H1 (cell line): ENCODE results near the gene GPLD1. TPM values are rescaled to one million over a fixed set of nuclear protein-coding genes. Genes with fewer than 3 reads are reported as not detected.

Experiments
- CTCF ChIA-PET: fragments of 300-600 bp; sonication (Branson Sonifier 250); formaldehyde crosslinking; loops from one replicate; lab custom pipeline; 2021; ENCODE audit not compliant: partially characterized antibody; lab: Charles Lee
- POLR2A ChIA-PET: fragments of 300-600 bp; sonication (Branson Sonifier 250); formaldehyde crosslinking; loops from one replicate; lab custom pipeline; 2021; ENCODE audit warnings: inconsistent platforms; ENCODE audit not compliant: partially characterized antibody; lab: Charles Lee
- DNase-seq, 2 experiments: peaks; one replicate each; pipeline versions ENCODE4 v3.0.0 to v3.0.0-alpha.2; 2010 to 2022; ENCODE audit warnings: low spot score in 2 of 2, low read depth in 1 of 2, mixed read lengths in 1 of 2
- FAIRE-seq: peaks from 2 replicates; lab custom pipeline; 2011; peaks lifted over from hg19 to GRCh38; lab: Jason Lieb, UNC
- H2AFZ ChIP-seq: 2 replicates; pipeline ENCODE4 v1.8.1; 2012; ENCODE audit warnings: low read length, inconsistent platforms
- H2AK5ac ChIP-seq: 2 replicates; pipeline ENCODE4 v1.6.1; 2013; ENCODE audit warnings: low read depth, low read length
- H2BK120ac ChIP-seq: replicated peaks from 2 replicates; pipeline ENCODE3; 2013; ENCODE audit warnings: low read depth, low read length, inconsistent platforms
- H2BK12ac ChIP-seq: 2 replicates; pipeline ENCODE4 v1.6.1; 2013; ENCODE audit warnings: low read depth, low read length
- H2BK15ac ChIP-seq: 2 replicates; pipeline ENCODE4 v1.6.1; 2013; ENCODE audit warnings: low read length
- H2BK20ac ChIP-seq: 2 replicates; pipeline ENCODE4 v1.6.1; 2013; ENCODE audit warnings: low read length
- H2BK5ac ChIP-seq: 2 replicates; pipeline ENCODE4 v1.6.1; 2013; ENCODE audit warnings: low read depth, low read length
- H3K14ac ChIP-seq: 2 replicates; pipeline ENCODE4 v1.6.1; 2013; ENCODE audit warnings: inconsistent platforms; ENCODE audit not compliant: insufficient read length
- H3K18ac ChIP-seq: 2 replicates; pipeline ENCODE4 v1.6.1; 2013; ENCODE audit warnings: low read length; ENCODE audit errors: extremely low read depth
- H3K23ac ChIP-seq: 2 replicates; pipeline ENCODE4 v1.6.1; 2013; ENCODE audit warnings: inconsistent platforms; ENCODE audit not compliant: insufficient read length
- H3K23me2 ChIP-seq: 2 replicates; pipeline ENCODE4 v1.6.1; 2013; ENCODE audit warnings: low read depth, low read length
- H3K27ac ChIP-seq: 2 replicates; pipeline ENCODE4 v1.6.1; 2011; ENCODE audit warnings: low read depth, low read length, inconsistent platforms
- H3K27me3 ChIP-seq, 4 experiments: replicated peaks in 1 of 4; 1 replicate in 1 of 4; 2 replicates in 3 of 4; pipeline versions ENCODE4 v1.6.1 to v1.8.1; 2011 to 2013; ENCODE audit warnings: low read length in 3 of 4, mild to moderate bottlenecking in 3 of 4, inconsistent platforms in 2 of 4, mixed read lengths in 2 of 4, moderate library complexity in 1 of 4; ENCODE audit not compliant: control insufficient read depth in 3 of 4, insufficient read depth in 3 of 4; ENCODE audit errors: extremely low read depth in 1 of 4
- H3K36me3 ChIP-seq, 4 experiments: 2 replicates each; pipeline versions ENCODE4 v1.6.1 to v1.8.1; 2011 to 2013; ENCODE audit warnings: mild to moderate bottlenecking in 4 of 4, low read length in 3 of 4, moderate library complexity in 2 of 4, control low read depth in 1 of 4, inconsistent platforms in 1 of 4; ENCODE audit not compliant: insufficient read depth in 4 of 4, control insufficient read depth in 2 of 4
- H3K4ac ChIP-seq: replicated peaks from 2 replicates; pipeline ENCODE3; 2013; ENCODE audit warnings: low read length, low read depth, mixed read lengths, inconsistent platforms; ENCODE audit not compliant: insufficient read length
- H3K4me1 ChIP-seq, 4 experiments: replicated peaks in 1 of 4; 1 replicate in 1 of 4; 2 replicates in 3 of 4; pipeline versions ENCODE4 v1.6.1 to v1.8.1; 2011 to 2013; ENCODE audit warnings: low read length in 3 of 4, inconsistent platforms in 2 of 4, mixed read lengths in 1 of 4; ENCODE audit not compliant: insufficient read depth in 4 of 4, control insufficient read depth in 3 of 4
- H3K4me2 ChIP-seq, 2 experiments: 2 replicates each; pipeline versions ENCODE4 v1.6.1 to v1.8.1; 2011 to 2013; ENCODE audit warnings: low read depth in 2 of 2, low read length in 2 of 2, control low read depth in 1 of 2, inconsistent platforms in 1 of 2, mild to moderate bottlenecking in 1 of 2; ENCODE audit not compliant: insufficient read depth in 1 of 2
- H3K4me3 ChIP-seq, 4 experiments: fragments of 200-600, 300-600 bp in 1 of 4; sonication (generic), shearing (Covaris generic), sonication (Bioruptor Twin) in 1 of 4; 2 replicates each; pipeline versions ENCODE4 v1.5.1 to v1.8.1; 2011 to 2016; ENCODE audit warnings: low read length in 4 of 4, low read depth in 3 of 4, control low read depth in 2 of 4, inconsistent platforms in 2 of 4, mild to moderate bottlenecking in 2 of 4, mixed read lengths in 1 of 4, moderate library complexity in 1 of 4; ENCODE audit not compliant: insufficient read depth in 2 of 4; ENCODE audit errors: extremely low read depth in 1 of 4
- H3K56ac ChIP-seq: replicated peaks from 2 replicates; pipeline ENCODE3; 2013; ENCODE audit warnings: low read depth, mild to moderate bottlenecking, mixed read lengths, low read length, inconsistent platforms; ENCODE audit not compliant: insufficient read length
- H3K79me1 ChIP-seq: 2 replicates; pipeline ENCODE4 v1.6.1; 2013; ENCODE audit warnings: low read depth, low read length, control low read depth
- H3K79me2 ChIP-seq, 2 experiments: 2 replicates each; pipeline versions ENCODE4 v1.6.1 to v1.8.1; 2012 to 2013; ENCODE audit warnings: low read length in 2 of 2, mild to moderate bottlenecking in 2 of 2, inconsistent platforms in 1 of 2; ENCODE audit not compliant: insufficient read depth in 2 of 2, control insufficient read depth in 1 of 2
- H3K9ac ChIP-seq, 4 experiments: replicated peaks in 1 of 4; 1 replicate in 1 of 4; 2 replicates in 3 of 4; pipeline versions ENCODE4 v1.6.1 to v1.8.1; 2011 to 2013; ENCODE audit warnings: low read depth in 3 of 4, low read length in 3 of 4, control low read depth in 2 of 4, mild to moderate bottlenecking in 2 of 4, moderate library complexity in 2 of 4, inconsistent platforms in 1 of 4; ENCODE audit errors: extremely low read depth in 1 of 4
- H3K9me3 ChIP-seq, 2 experiments: 2 replicates each; pipeline versions ENCODE4 v1.6.1 to v1.8.1; 2012 to 2013; ENCODE audit warnings: mild to moderate bottlenecking in 2 of 2, moderate library complexity in 2 of 2, control low read depth in 1 of 2, inconsistent platforms in 1 of 2, low read depth in 1 of 2, low read length in 1 of 2, mixed read lengths in 1 of 2; ENCODE audit not compliant: insufficient read depth in 2 of 2
- H4K20me1 ChIP-seq, 2 experiments: replicated peaks in 1 of 2; 2 replicates each; pipeline versions ENCODE3 to v1.8.1; 2011 to 2013; ENCODE audit warnings: inconsistent platforms in 2 of 2, low read length in 2 of 2, mild to moderate bottlenecking in 1 of 2; ENCODE audit not compliant: insufficient read depth in 2 of 2, control insufficient read depth in 1 of 2
- H4K5ac ChIP-seq: 2 replicates; pipeline ENCODE4 v1.6.1; 2013; ENCODE audit warnings: low read length, low read depth, mixed read lengths, inconsistent platforms; ENCODE audit not compliant: insufficient read length
- H4K8ac ChIP-seq: 2 replicates; pipeline ENCODE4 v1.8.0; 2013; ENCODE audit warnings: mild to moderate bottlenecking, moderate library complexity, low read length, inconsistent platforms; ENCODE audit not compliant: insufficient read depth; ENCODE audit errors: extremely low read depth
- H4K91ac ChIP-seq: replicated peaks from 2 replicates; pipeline ENCODE3; 2013; ENCODE audit warnings: low read length, mixed read lengths, inconsistent platforms; ENCODE audit not compliant: insufficient read length
- WGBS, 2 experiments: shearing (Covaris generic) in 1 of 2; methylation state at CpG; one replicate each; pipeline versions ENCODE4 v1.1.6 to v1.1.7; 2013 to 2015; ENCODE audit warnings: low lambda C conversion rate in 2 of 2, mixed read lengths in 2 of 2, inconsistent platforms in 1 of 2, low coverage in 1 of 2, missing lambda C conversion rate in 1 of 2; ENCODE audit not compliant: insufficient replicate concordance in 2 of 2, insufficient coverage in 1 of 2, insufficient read length in 1 of 2; ENCODE audit errors: extremely low coverage in 1 of 2, missing lambda C conversion rate in 1 of 2; 5-methylcytosine and 5-hydroxymethylcytosine counted together
- polyA plus RNA-seq, 7 experiments: library from polyadenylated mRNA; depleted of rRNA in 3 of 7; stranded (reverse) in 5 of 7; unstranded in 2 of 7; fragments of >200 nt in 5 of 7; fragments of 200-250 nt in 2 of 7; gene quantifications; 1 replicate in 5 of 7; 2 replicates in 1 of 7; 4 replicates in 1 of 7; pipeline versions ENCODE4 v1.2.1 to v1.2.3, GENCODE V29; 2011 to 2013; ENCODE audit warnings: missing spikeins in 2 of 7, mixed read lengths in 2 of 7
- total RNA-seq: library from RNA; stranded (reverse); fragmentation: NEBNext Ultra II Directional; extraction: Animal tissue kit (Norgen Biotek cat#: 25700); gene quantifications from 2 replicates; pipeline ENCODE4 v1.2.1, GENCODE V29; 2021

GPLD1 gene
- total and polyA plus RNA-seq, 2 of the 8 experiments (the other 6 are each of a cell fraction or from before 2014, with no cell fraction given): 3.7 to 5.3 TPM

DNA sequence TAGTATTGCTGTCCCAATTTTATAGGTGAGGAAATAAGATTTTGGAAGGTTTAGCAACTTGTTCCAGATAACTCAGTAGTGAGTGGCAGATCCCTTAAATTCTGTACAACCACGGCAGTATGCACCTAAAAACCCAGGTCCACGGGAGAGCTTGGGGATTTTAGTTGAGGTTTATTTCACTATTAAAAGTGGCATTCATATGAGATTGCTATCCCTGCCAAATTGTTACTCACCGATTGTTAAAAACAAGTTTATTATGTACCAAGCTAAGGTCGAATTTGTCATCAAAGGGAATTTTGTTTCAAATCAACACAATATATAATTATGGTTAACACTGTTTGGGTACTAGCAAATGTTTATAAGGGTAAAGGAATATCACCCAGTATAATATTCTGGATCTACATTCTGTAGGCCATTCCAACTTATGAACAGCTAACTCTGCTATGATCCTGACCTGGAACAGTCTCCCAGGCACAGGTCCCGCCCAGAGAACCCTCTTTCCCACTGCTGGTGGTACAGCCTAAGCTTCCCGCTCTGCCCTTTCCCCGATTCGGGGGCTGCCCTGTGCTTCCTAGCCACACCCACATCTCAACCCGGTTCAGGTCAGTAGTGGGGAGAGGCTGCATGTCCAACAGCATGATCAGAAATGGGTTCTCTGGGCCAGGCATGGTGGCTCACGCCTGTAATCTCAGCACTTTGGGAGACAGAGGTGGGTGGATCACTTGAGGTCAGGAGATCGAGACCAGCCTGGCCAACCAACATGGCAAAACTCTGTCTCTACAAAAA lies 24.9 kb downstream of the GPLD1 start:
- no peak overlapping the region for H3K9ac ChIP-seq
- H3K36me3 ChIP-seq: no peaks in the 10 kb centered on the region
- H2BK15ac ChIP-seq: no peak overlapping the region
- H3K4ac ChIP-seq: no peak overlapping the region
- FAIRE-seq (no peak), DNase-seq (no peak)
- no peak overlapping the region for H3K4me3 ChIP-seq
- H2BK120ac ChIP-seq: no peak overlapping the region
- H3K23ac ChIP-seq: no peak overlapping the region
- H4K5ac ChIP-seq: no peak overlapping the region
- WGBS, 2 experiments: 88% methylated on average over 11 of the region's 11 CpGs; no CpG with 5 or more reads in 1 of the 2 experiments
- H2BK5ac ChIP-seq: no peak overlapping the region
- H3K79me2 ChIP-seq: no peaks in the 10 kb centered on the region
- H3K56ac ChIP-seq: no peak overlapping the region
- no peak overlapping the region for H2BK12ac ChIP-seq
- H3K9me3 ChIP-seq: no peaks in the 10 kb centered on the region
- H3K18ac ChIP-seq: no peak overlapping the region
- H3K23me2 ChIP-seq: no peaks in the 10 kb centered on the region
- no peak overlapping the region for H2AFZ ChIP-seq
- H3K79me1 ChIP-seq: no peaks in the 10 kb centered on the region
- H3K4me2 ChIP-seq: no peak overlapping the region
- no peaks in the 10 kb centered on the region for H3K27me3 ChIP-seq
- H2AK5ac ChIP-seq: no peak overlapping the region
- ChIA-PET POLR2A (no interaction called here), CTCF (interaction anchor here (2.6 kb wide), 1 partner anchor 34 kb away, joined by 6 read pairs; no protein-coding TSS in a partner anchor)
- no peak overlapping the region for H4K91ac ChIP-seq
- no peak overlapping the region for H3K14ac ChIP-seq
- no peak overlapping the region for H2BK20ac ChIP-seq
- H3K4me1 ChIP-seq: no peaks in the 10 kb centered on the region
- H4K8ac ChIP-seq: no peak overlapping the region
- no peaks in the 10 kb centered on the region for H4K20me1 ChIP-seq
- no peak overlapping the region for H3K27ac ChIP-seq
